GM18499 (cell line): Measurements from ENCODE around the gene OGG1.
"Not testable (repeated sequence)": the region's sequence is repeated elsewhere in the genome, so short reads cannot be mapped to it uniquely, and the experiment has no call there.

Experiments
- ATAC-seq: cut with Tn5 transposase; IDR thresholded peaks from one replicate; pipeline ENCODE4 v1.9.1; 2021; ENCODE audit warnings: moderate number of reproducible peaks; ENCODE audit not compliant: insufficient read depth, unreplicated experiment

The OGG1 gene

DNA sequence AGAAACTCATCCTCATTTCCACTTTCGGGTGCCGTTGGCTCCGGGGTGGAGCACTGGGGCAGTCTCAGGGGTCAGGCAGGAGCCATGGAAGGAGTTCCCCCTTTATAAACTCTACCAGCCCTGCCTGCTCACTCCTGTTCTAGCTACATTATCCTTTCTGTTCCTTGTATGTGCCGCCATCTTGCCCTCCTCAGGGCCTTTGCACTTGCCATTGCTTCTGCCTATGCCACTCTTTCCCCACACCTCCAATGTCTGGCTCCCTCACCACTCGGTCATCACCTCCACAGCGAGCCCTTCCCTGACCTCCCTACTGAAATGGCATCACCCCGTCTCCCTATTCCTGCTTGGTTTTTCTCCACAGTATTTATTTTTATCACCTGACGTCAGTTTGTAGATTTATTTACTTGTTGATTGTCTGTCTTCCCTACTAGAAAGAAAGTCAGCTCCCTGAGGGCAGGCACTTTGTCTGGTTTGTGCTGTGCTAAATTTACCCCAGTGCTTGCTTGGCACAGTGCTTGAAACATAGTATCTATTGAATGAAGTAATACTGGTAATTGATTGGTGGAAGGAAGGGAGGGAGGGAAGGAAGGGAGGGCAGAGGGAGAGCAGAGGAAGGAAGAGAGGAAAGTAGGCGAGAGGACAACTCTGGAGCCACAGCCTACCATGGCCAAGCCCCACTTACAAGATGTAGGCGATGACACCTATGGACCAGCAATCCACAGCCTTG is 11.2 kb downstream of the OGG1 start:
- ATAC-seq = no peak

DNA sequence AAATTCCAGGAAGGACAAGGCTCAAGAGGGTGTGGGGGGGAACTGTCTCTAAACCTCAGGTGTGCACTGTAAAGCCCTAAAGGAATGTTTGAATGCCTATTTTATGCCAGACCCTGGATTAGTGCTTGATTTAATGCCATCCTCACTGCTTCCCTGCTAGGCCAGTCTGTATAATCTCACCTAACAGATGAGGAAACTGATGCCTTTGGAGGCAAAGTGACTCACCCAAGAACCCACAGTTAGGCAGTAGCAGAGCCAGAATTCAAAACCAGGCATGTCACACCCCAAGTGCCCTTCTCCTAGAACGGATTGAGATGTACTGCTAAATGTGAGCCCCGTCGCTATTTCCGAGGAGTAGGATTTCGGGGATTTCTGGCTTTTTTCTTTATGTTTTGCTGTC is 12.2 kb downstream of the OGG1 start:
- no peak for ATAC-seq

DNA sequence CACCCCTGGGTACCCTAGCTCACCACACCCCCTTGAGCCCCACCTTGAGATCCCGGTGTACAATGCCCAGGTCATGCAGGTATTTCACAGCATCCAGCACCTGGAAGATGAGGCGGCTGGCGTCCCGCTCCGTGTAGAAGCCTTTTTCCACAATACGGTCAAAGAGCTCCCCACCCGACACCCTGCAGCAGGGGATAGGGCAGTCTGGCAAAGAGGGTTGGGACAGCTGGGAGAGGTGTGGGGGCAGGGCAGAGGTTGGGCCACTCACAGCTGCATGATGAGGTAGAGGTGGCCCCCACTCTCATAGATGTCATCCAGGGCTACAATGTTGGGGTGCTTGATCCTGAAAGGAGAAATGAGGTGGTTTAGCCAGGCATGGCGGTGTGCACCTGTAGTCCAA is 13.1 kb downstream of the OGG1 start:
- no peak for ATAC-seq

DNA sequence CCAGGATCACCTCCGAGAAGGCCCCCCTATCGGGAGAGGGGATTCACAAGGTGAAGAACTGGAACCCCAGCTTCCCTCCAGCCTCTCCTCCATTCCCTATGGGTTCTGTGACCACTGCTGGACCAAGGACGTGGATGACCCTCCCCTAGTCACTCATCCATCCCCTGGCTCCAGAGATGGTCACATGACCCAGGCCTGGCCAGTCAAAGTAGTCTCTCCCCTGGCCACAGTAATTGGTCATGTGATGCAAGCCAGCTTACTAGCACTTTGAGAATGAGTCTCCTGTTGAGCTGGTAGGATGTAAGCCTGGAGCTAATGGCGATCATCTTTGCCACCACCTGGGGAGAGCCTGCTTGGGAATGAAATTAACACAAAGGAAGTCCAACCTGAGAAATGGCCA is 16.1 kb downstream of the OGG1 start:
- no peak for ATAC-seq

DNA sequence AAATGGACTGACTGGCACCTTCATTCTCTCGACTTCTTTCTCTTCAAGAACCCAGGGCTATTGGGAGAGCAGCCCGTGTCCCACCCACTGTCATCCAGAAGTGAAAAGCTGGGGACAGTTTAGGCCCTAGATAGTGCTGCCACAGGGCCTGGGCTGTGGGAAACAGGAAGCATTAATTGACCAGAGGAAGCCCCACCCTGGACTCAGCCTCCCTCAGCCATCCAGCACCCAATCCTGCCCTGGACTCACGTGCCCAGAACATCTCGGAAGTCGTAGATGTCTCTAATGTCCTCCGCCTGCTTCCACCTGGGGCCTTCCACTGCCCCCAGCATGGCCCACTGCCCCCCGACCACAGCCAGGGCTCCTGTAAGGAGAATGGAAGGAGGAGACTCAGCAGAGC is 17.7 kb downstream of the OGG1 start:
- ATAC-seq = no peak

DNA sequence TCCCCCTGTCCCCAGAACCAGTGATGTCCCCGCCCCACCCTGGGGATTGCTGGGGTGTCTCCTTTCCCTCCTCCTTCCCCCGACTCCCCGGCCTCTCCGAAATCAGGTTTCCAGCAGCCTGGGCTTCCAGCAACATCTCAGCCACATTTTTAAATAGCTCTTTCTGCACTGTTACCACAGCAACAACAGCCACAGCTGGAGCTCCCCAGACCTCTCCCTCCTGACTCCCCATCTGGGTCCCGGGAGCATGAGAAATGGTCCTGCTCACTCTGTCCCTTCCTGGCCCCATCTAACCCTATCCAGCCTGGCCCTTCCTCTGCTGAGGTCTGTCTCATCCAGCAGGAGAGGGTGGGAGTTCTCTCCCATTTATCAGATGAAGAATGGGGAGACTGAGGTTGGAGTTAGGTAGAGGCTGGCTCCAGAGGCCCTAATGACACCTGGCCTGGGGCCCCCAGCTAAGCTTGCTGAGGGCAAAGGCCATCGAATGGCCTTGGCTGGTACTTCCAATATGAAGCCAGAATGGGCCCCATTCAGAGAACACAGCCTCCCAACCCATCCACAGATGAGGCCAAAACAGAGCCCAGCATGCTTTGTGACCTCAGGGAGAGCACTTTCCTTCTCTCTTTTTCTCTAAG is 18.5 kb downstream of the OGG1 start:
- no peak for ATAC-seq

DNA sequence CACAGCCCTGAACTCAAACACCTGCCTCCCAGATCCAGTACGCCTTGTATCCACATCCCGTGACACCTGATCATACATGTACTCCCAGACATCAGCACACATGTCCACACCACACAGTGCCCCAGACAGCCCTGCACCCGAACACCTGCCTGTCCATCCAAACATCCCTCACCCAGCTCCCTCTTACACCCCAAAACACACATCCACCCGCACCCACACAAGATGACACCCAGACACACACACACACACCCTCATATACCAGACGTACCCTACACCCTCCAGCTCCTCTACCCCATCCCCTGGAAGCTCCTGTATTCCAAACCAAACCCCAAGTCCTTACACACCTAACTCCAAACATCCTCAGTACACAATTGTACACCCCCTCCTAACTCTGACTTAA is 19.3 kb downstream of the OGG1 start:
- ATAC-seq = no peak

DNA sequence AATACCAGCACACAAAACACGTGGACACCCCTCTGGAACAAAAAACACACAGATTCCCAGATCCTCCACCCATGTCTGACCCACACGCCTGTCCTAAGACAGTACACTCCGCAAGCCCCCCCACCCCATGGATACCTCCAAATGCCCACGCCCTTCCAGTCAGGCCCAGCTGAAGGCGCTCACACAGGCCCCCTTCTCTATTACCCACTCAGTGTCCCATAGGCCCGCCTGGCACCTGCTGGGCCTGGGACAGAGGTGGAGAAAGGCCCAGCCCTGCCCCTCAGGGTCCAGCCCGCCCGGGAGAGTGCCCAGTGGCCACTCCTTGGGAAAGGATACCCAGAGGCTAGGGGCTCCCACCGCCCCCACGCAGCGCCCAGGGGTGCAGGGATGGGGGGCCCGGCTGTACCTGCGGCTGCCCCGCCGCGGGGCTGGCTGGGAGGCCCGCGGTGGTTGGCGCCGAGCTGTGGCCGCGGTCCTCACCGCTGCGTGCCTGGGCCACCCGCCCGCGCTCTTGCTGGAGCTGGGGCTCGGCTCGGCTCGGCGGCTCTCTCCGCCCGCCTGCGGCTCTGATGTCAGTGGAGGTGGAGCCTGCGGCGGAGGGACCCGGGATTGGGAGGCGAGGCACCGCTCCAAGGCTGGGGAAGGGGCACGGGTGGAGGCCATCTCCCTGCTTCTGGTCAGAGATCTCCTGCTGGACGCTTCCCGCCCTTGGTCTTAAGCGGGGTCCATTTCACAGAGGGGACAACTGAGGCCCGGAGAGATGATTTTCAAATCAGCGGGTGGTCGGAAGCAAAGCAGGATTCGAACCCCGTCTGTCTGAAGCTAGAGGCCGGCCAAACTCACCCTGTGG is 19.9 kb downstream of the OGG1 start, which contains the start of gene CAMK1:
Gene CAMK1, minus strand, starts transcription at position 522 of the 850 bp plus-strand sequence. CDS start 2,198 bp downstream, outside the sequence.
- no peak for ATAC-seq

DNA sequence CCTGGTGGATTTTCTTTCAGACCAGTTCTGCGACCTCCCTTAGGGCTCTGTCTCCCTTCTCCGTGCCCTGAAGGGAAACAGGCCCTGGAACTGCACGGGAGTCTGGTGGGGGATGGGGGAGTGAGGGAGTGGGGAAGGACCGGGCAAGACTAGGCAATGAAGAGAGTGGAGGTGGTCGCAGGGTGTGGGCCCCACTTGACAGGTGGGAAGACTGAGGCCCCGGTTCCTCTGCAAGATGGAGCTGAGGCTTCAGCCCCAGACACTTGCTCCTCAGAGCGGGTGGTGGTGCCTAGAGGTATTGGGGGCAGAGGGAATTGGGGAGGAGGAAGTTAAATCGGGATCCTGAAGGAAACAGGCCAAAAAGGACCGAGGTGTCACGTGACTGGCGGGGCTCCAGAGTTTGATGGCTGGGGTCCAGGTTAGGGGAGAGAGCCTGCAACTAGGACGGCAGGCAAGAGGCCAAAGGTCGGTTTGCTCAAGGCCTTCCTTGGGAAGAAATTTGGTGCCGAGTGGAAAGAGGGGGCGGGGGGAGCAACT is 20.6 kb downstream of the OGG1 start:
- no peak for ATAC-seq

DNA sequence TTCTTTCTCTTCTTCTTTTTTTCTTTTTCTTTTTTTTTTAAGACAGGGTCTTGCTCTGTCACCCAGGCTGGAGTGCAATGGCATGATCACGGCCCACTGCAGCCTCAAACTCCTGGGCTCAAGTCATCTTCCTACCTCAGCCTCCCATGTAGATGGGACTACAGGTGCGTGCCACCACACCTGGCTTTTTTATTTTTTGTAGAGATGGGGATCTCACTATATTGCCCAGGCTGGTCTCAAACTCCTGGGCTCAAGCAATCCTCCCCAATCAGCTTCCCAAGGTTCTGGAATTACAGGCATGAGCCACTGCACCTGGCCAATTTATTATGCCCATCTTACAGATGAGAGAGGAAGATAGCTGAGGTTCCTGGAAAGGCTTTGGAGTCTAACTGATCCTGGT is 21.3 kb downstream of the OGG1 start:
- not testable (repeated sequence) for ATAC-seq

DNA sequence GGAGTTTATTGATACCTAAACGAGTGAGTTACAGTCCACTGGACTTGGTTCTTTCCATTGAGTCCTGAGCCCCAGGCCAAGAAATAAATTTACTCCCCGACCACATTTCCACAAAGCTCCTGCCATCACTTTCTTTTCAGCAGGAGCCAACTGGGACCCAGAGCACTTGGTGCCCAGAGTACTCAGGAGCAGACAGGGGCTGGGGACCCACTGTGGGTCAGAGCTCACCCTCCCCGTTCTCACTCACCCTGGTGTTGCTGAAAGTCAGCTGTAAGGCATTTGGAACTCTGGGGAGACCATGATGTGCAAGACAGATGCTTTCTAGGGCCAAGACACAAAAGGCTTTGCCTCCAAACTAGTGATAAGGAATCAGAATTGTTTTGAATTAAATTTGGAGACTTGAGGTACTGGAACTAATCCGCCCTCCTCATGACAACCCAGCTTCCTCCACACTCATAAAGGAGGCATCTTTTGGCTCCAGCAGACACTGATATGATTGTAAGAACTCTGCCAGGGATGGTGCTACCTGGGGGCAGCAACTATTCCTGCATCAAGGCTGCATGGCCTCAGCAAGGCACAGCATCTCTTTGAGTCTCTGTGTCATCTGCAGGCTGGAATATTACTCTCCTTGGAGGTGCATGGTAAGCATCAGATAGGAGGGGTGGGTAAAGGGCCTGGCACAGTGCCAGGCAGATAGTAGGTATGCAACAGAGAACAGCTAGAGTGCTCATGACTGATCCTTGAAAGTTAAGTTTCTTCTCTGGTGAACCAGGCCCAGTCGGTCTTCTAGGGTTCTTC is 27.3 kb downstream of the OGG1 start:
- ATAC-seq = no peak

DNA sequence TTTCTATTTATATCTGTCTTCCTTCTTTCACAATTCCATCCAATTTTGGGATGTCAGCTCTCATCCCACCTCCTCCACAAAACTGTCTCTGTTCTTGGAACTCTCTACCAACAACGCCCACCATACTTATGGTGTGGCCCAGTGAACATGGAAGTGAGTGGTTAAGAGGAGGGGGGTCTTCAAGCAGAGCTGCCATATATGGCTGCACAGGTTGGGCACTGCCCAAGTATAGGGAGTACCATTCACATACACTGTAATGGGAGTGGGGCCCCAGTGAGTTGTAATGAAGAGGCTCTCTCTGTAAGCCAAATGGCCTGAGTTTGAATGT is 27.9 kb downstream of the OGG1 start:
- no peak for ATAC-seq

DNA sequence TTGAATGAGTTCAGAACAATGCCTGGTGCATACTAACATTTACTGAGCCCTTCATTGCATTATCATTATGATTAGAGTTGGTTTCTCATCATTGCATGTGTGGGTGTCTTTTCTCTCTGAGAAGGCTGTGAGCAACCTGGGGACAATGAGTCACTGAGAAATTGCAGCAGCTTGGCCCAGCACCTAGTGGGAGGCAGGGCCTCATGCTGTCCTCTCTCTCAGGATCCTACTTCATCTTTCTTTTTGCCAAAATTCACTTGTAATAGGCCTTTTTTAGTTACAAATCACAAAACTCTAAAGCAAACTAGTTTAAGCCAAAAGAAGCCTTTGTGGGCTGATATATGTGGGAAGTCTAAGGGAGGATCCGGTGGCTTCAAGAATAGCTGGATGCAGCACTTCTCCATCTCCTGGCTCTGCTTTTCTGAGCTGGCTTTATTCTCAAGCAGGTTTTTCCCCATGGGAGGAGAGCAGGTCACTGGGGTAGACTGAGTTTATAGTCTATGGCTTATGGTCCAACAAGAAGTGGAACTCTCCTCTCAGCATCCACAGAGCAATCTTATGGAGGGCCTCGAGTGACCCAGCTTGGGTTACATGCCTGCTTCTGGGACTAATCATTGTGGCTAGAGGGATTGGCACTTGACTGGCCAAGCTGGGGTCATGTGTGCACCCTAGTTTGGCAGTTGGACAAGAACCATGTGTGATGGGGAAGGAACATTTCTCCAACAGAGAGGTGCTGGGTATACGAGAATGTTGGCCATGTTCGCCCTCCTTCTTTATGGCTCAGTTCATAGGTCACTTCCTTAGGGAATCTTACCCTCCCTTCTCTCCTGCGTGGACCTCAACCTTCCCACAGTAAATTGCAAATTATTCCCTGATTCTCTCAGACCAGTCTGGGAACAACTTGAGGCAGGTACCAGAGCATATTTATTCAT is 28.7 kb downstream of the OGG1 start:
- ATAC-seq = no peak

DNA sequence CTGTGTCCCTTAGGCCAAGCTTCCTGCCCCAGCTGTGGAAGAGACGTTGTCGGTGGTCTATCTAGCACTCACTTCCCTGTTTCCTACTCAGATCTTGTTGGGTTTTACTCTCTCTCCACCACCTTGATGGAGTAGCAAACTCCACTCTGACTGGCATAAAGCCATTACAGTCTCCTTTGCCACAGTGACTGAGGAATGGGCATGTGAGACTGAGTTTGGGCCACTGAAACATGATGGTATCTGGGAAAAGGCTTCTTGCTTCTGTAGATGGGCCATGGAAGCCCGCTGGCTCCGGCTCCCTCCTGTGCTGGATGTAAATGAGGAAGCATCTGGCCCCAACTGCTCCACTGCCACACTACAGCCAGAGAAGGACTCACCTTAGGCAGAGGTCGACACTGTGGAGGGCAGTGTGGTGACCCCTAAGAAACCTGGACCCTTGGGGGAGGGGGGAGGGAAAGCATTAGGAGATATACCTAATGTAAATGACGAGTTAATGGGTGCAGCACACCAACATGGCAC is 29.4 kb downstream of the OGG1 start:
- ATAC-seq = no peak

DNA sequence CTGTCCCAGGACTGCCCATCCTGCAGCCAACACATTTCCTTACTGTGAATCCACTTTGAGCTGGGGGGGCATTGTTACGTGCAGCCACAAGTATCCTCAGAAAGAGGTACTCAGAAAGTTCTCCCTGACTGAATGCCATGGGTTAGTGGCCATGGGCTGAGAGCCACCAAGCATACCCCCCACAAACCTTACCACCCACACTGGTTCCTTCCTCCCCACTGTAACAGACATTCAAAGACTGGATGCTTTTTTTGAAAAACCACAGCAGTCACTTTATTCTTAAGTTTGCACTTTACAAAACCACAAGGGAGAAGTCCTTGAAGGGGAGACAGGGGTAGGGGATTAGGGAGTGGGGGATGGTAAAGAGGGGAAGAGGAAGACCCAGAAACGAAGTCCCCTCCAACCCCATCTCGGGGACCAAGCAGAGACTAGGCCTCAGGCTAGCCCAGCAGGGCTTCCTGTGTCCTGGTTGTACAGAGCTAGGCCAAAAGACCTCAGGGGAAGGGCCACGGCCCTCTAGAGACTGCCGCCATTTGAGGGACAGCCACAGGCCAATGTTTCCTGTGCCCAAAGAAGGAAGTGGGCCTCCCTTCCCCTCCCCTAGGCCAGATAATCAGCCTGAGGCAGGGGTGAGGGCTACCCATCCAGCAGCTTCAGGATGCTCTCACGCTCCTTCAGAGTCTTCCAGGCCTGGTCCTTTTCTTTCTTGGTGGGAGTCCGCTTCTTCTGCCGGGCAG is 30.1 kb downstream of the OGG1 start:
- peak; percentile 47 for ATAC-seq

DNA sequence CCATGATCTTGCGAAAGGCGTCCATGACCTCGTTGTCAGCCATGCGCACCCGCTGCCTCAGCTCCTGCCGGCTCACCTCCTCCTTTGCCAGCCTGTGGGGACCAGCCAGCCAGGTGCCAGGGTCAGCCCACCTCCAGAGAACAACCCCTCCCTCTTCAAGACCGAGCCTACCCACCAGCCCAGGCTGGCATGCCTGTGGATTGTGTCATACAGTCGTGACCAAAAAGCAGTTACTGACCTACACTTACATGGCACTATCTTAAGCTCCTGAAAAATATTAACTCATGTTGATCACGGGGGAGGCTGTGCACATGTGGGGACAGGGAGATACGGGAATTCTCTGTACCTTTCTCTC is 30.7 kb downstream of the OGG1 start:
- no peak for ATAC-seq

DNA sequence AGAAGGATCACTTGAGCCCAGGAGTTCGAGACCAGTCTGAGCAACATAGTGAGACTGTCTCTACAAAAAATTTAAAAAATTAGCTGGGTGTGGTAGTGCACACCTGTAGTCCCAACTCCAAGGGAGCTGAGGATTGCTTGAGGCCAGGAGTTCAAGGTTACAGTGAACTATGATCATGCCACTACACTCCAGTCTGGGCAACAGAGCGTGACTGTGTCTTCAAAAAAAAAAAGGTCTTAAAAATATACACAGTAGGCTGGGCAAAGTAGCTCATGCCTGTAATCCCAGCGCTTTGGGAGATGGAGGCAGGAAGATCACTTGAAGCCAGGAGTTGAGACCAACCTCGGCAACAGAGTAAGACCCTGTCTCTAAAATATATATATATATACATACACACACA is 31.2 kb downstream of the OGG1 start:
- ATAC-seq = no peak

DNA sequence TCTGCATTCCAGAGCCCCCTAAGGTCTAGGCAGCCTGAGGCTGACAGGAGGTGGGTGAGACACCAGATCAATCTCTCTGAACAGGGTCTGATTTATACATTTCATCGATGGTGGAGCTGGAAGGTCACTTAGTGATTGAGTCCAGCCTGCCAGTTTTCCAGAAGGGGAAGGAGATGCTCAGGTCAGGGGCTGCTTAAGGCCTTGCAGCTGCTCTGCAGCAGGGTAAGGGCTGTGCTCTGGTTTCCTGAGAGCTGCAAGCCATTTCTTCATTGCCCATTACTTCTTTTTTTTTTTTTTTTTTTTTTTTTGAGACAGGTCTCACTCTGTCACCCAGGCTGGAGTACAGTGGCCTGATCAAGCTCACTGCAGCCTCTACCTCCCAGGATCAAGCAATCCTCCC is 31.8 kb downstream of the OGG1 start:
- ATAC-seq = no peak
